Vagina (tissue), 2 donors: ENCODE data around the gene ATXN1L. TPM values are rescaled to one million over a fixed set of nuclear protein-coding genes. Genes with fewer than 3 reads are reported as not detected.
A peak's percentile ranks its signal among the peaks of the same experiment; 100 is the strongest.

Experiments
- DNase-seq, 2 donors: peaks; one replicate each; pipeline ENCODE4 v3.0.0-alpha.2; 2017; ENCODE audit errors: extremely low spot score in 2 of 2
- H3K27ac ChIP-seq: fragments of 200-600 bp; sonication (generic); one replicate; pipeline ENCODE4 v1.5.1; 2019
- H3K27me3 ChIP-seq: fragments of 200-600 bp; sonication (generic); one replicate; pipeline ENCODE4 v1.5.1; 2019
- H3K36me3 ChIP-seq, 2 donors: fragments of 200-600 bp; sonication (generic); one replicate each; pipeline ENCODE4 v1.5.1; 2017 to 2019
- H3K4me1 ChIP-seq: fragments of 200-600 bp; sonication (generic); one replicate; pipeline ENCODE4 v1.5.1; 2019
- H3K4me3 ChIP-seq, 2 donors: fragments of 200-600 bp; sonication (generic); 1 replicate in 1 of 2; 2 replicates in 1 of 2; pipeline ENCODE4 v1.5.1; 2016 to 2019
- H3K9me3 ChIP-seq: fragments of 200-600 bp; sonication (generic); one replicate; pipeline ENCODE4 v1.5.1; 2019
- CTCF ChIP-seq, 3 experiments: fragments of 450-650 bp in 2 of 3; fragments of 200-600 bp in 1 of 3; sonication (generic) in 1 of 3; IDR thresholded peaks; one replicate each; pipeline ENCODE4 v1.5.1; 2017 to 2019; ENCODE audit warnings: antibody characterized with exemption in 3 of 3, mild to moderate bottlenecking in 2 of 3, moderate library complexity in 2 of 3
- POLR2A ChIP-seq, 2 donors: fragments of 450-650 bp; IDR thresholded peaks; one replicate each; pipeline ENCODE4 v1.6.1; 2017; ENCODE audit warnings: antibody characterized with exemption in 2 of 2, mild to moderate bottlenecking in 2 of 2, moderate library complexity in 2 of 2
- POLR2AphosphoS5 ChIP-seq, 2 donors: sonication (generic); formaldehyde crosslinking; IDR thresholded peaks; one replicate each; pipeline ENCODE4 v1.9.0; 2017; ENCODE audit warnings: antibody characterized with exemption in 2 of 2, mild to moderate bottlenecking in 2 of 2, low read depth in 1 of 2; ENCODE audit not compliant: insufficient read depth in 1 of 2
- intact Hi-C: fragments of 100-400 bp; cut with DNase I; formaldehyde crosslinking; loops from one replicate; pipeline ENCODE4 v1.15.1; 2023
- total RNA-seq: library from RNA; depleted of rRNA; stranded (reverse); fragments of >200 nt; gene quantifications from one replicate; pipeline ENCODE4 v1.2.3, GENCODE V29; 2016

Gene ATXN1L
- total RNA-seq, 1 donor from 2014 or later: 15.0 TPM

GRCh38 chr16:71870818-71871217 is 25.0 kb downstream of the ATXN1L start:
- intact Hi-C loops: no loop called here
- Histone ChIP-seq H3K4me3 (no peak overlapping the region), H3K36me3 (peaks cover 0 to 25% of the 10 kb centered on the region in 2 donors), H3K27me3 (no peaks in the 10 kb centered on the region), H3K9me3 (no peaks in the 10 kb centered on the region), H3K27ac (no peak overlapping the region), H3K4me1 (no peaks in the 10 kb centered on the region)
- no peak for TF ChIP-seq CTCF (IDR thresholded peaks at IDR 0.05)
- no peak for DNase-seq

- Histone ChIP-seq H3K4me1 (no peaks in the 10 kb centered on the region), H3K36me3 (peaks cover 0 to 10% of the 10 kb centered on the region in 2 donors)
Observed at GRCh38 chr16:71873199-71873598, 27.4 kb downstream of the ATXN1L start.

GRCh38 chr16:71878911-71879310 is 33.1 kb downstream of the ATXN1L start:
- no peak for TF ChIP-seq CTCF (IDR thresholded peaks at IDR 0.05)

More at GRCh38 chr16:71873199-71873598, 27.4 kb downstream of the ATXN1L start:
- Histone ChIP-seq H3K27me3 (no peaks in the 10 kb centered on the region), H3K4me3 (no peak overlapping the region), H3K9me3 (no peaks in the 10 kb centered on the region), H3K27ac (no peak overlapping the region)
- DNase-seq: no peak
- TF ChIP-seq POLR2AphosphoS5 (IDR thresholded peaks at IDR 0.05; ENCODE audit: insufficient read depth in 1 of 2, low read depth in 1 of 2) (no peak), CTCF (IDR thresholded peaks at IDR 0.05) (no peak), POLR2A (IDR thresholded peaks at IDR 0.05) (no peak)
- intact Hi-C loops: no loop called here

GRCh38 chr16:71880176-71880575 is 34.4 kb downstream of the ATXN1L start:
- no peak for DNase-seq
- no peaks in the 10 kb centered on the region for H3K9me3 ChIP-seq
- intact Hi-C loops: loop anchor here (10.0 kb wide), 1 partner anchor 155 kb away; the partner anchor contains the start of gene PHLPP2

More at GRCh38 chr16:71878911-71879310, 33.1 kb downstream of the ATXN1L start:
- intact Hi-C loops: no loop called here
- Histone ChIP-seq H3K9me3 (no peaks in the 10 kb centered on the region), H3K36me3 (peaks cover 0 to 21% of the 10 kb centered on the region in 2 donors), H3K4me3 (no peak overlapping the region), H3K4me1 (peaks cover 20% of the 10 kb centered on the region), H3K27me3 (no peaks in the 10 kb centered on the region), H3K27ac (no peak overlapping the region)
- no peak for DNase-seq

GRCh38 chr16:71882505-71883167 is 36.9 kb downstream of the ATXN1L start:
- Histone ChIP-seq H3K27me3 (no peaks in the 10 kb centered on the region), H3K4me1 (peaks cover 27% of the 10 kb centered on the region), H3K9me3 (no peaks in the 10 kb centered on the region), H3K27ac (peak overlapping the region; percentile 99), H3K36me3 (peaks cover 0 to 21% of the 10 kb centered on the region in 2 donors), H3K4me3 (peak overlapping the region; percentile 81 to 98)
- no peak for DNase-seq
- TF ChIP-seq POLR2AphosphoS5 (IDR thresholded peaks at IDR 0.05; ENCODE audit: insufficient read depth in 1 of 2, low read depth in 1 of 2) (peak in 1 of 2 donors; percentile 65), CTCF (IDR thresholded peaks at IDR 0.05) (peak; percentile 53 to 82 (median 59)), POLR2A (IDR thresholded peaks at IDR 0.05) (no peak)
- intact Hi-C loops: loop anchor here (10.0 kb wide), 1 partner anchor 158 kb away; the partner anchor contains the start of gene PHLPP2

More at GRCh38 chr16:71880176-71880575, 34.4 kb downstream of the ATXN1L start:
- H3K27me3 ChIP-seq: no peaks in the 10 kb centered on the region
- H3K4me1 ChIP-seq: peaks cover 27% of the 10 kb centered on the region
- no peak for TF ChIP-seq POLR2A (IDR thresholded peaks at IDR 0.05)
- peaks cover 0 to 21% of the 10 kb centered on the region in 2 donors for H3K36me3 ChIP-seq
- no peak overlapping the region for H3K4me3 ChIP-seq
- H3K27ac ChIP-seq: no peak overlapping the region
